GM12865 (cell line): Measurements from ENCODE around the gene KIF12.
A peak's percentile ranks its signal among the peaks of the same experiment; 100 is the strongest.

Experiments
- DNase-seq: peaks from one replicate; pipeline ENCODE4 v3.0.0; 2010; ENCODE audit warnings: low read depth
- H3K4me3 ChIP-seq: 2 replicates; pipeline ENCODE4 v1.5.1; 2011; ENCODE audit warnings: mild to moderate bottlenecking, low read depth, low read length, control low read depth
- TF ChIP-seq, protein P1 (sequence below): IDR thresholded peaks from 2 replicates; pipeline ENCODE4 v1.5.1; 2011; ENCODE audit warnings: low read length, control low read depth, low read depth, inconsistent platforms; ENCODE audit not compliant: insufficient read depth; ENCODE audit errors: missing control alignments

The KIF12 gene

DNA sequence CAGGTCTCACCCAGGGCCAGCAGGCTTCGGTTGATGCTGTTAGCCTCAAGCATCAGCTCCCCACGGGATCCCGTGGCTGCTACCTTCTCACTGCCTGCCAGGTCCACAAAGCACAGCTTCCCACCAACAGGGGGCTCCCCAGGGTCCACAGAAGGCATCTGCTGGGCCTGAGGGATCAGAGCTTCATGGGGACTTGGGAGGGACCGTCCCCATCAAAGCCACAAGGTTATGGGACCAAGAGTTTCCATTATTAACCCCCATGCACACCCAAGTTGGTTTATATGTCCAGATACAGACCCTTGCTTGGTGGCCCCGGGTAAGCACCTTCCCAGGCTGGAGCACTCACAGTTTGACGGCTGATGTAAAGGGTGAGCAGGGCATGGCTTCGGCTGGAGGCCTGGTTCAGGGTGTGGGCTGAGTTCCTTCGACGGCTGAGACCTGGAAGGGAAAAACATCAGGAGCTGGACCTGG is 3.0 kb downstream of the KIF12 start:
- TF ChIP-seq, protein P1, sequence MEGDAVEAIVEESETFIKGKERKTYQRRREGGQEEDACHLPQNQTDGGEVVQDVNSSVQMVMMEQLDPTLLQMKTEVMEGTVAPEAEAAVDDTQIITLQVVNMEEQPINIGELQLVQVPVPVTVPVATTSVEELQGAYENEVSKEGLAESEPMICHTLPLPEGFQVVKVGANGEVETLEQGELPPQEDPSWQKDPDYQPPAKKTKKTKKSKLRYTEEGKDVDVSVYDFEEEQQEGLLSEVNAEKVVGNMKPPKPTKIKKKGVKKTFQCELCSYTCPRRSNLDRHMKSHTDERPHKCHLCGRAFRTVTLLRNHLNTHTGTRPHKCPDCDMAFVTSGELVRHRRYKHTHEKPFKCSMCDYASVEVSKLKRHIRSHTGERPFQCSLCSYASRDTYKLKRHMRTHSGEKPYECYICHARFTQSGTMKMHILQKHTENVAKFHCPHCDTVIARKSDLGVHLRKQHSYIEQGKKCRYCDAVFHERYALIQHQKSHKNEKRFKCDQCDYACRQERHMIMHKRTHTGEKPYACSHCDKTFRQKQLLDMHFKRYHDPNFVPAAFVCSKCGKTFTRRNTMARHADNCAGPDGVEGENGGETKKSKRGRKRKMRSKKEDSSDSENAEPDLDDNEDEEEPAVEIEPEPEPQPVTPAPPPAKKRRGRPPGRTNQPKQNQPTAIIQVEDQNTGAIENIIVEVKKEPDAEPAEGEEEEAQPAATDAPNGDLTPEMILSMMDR = peak; percentile 1
- no peak overlapping the region for H3K4me3 ChIP-seq
- DNase-seq = no peak

DNA sequence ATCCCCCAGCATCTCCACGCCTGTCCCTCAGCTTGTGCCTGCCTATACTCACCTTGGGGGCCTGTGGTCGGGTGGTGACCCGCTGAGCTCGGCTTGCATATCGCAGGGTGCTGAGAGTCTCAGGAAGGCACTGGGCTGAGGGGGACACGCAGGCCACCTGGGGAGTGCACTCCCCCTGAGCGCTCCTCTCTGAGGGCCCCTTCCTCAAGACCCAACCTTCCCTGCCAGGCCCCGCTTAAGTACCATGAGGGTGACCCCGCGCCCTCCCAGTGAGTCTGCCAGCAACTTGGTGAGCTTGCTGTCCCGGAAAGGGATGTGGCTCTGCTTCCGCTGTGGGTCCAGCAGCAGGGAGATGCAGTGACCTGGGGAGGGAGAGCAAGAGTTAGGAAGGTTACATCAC is 4.1 kb downstream of the KIF12 start:
- TF ChIP-seq, protein P1 = no peak
- no peak overlapping the region for H3K4me3 ChIP-seq
- DNase-seq = no peak

DNA sequence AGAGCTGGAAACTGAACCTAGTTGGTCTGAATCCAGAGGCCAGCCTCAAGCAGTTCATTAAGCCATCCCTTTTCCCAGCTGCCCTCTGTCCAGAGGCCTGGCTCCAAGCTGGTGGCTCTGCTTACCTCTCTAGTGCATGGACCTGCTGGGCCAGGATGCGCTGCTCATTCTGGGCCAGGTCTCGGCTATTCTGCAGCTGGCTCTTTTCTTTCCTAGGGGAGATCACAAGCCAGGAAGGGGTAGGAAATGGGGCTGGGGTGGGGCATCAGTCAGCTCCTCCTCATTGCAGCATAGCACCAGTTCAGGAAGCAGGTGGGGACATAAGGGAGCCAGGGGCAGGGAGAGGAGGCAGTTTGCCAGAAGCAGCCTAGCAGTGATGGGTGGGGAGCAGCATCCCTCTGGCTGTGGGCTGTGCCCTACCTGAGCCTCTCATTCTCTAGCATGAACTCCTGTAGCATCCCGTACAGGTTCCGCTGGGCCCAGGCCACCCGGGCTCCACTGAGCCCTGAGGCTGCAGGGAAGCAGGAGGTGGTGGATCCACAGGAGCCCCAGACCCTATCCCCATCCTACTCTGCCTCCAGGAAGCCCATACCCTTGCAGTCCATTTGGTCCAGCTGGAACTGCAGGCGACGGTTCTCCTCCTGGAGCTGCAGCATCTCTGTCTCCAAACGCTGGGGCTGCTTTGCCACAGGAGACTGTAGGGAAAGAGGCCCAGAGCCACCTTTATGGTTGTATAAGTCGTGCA is 5.2 kb downstream of the KIF12 start:
- DNase-seq = no peak
- H3K4me3 ChIP-seq = no peak overlapping the region
- TF ChIP-seq, protein P1 = no peak

DNA sequence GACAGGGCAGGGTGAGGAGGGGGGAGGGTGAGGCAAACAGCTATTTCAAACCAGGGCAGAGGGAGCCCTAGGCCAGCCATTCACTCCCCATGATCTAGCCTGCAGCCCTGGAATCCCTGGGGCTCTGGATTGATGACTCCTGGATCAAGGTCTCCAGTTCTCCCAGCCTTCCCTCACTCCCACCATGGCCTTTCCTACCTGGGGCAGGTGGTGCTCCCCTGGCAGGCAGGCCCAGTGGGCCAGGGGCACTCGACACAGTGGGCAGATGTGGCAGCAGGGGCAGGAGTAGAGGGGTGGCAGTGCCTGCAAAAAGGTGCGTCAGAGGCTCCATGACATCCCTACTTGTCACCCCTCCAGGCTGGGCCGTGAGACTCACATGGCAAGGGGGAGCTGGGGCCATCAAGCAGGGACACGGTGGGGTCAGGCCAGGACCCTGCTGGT is 6.0 kb downstream of the KIF12 start:
- TF ChIP-seq, protein P1 = no peak
- H3K4me3 ChIP-seq = no peak overlapping the region
- no peak for DNase-seq

DNA sequence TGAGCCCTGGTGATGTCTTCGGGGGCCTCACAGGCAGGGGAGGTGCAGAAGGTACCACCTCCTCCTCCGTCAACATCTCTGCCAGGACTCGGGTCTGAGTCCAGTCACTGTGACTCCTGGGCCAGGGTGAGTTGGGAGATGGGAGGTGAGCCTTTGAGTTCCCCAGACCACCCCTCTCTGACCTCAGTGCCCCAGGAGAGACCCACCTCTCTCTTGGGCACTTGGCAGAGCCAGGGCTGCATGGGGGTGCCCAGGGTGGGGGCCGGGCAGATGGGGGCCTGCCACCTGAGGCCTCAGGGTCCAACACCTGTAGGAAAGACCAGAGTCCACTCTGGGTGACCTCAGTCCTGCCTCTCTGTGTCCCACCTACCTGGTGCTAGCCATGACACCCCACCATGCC is 6.8 kb downstream of the KIF12 start:
- no peak overlapping the region for H3K4me3 ChIP-seq
- TF ChIP-seq, protein P1 = no peak
- DNase-seq = no peak

DNA sequence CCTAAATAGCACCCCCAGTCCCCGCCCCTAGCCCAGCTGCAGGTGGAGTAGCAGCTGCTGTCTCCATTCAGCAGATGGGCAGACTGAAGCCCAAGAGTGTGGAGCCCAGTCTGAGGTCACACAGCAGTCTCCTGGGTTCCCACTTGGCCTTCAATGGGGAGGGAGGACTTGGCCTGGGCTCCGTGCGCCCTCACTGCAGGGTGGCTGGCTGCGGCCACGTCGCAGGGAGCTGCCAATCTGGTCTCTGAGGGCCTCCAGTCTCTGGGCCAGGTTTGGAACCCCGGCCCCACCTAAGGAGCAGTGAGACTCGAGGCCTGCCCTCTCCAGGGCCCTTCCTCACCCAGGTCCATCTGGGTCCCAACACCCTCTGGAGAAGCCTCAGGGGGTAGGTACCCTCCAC is 7.4 kb downstream of the KIF12 start:
- DNase-seq = no peak
- H3K4me3 ChIP-seq = no peak overlapping the region
- TF ChIP-seq, protein P1 = no peak

DNA sequence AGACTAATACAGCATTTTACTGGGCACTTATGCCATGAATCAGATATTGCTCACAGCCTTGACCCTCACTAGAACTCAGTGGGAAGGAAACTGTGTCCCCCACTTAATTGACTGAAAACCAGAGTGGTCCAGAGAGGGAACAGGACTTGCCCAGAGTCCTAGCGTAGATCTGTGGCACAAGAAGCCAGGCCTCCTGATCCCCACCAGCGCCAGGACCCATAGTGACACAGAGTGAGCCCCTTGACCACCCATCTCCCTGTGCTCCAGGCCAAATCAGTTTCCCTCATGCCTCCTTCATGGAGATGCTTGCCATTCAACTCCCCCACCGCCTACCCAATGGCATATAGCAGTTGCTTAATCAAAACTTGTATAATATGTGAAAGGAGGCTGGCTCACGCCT is 8.3 kb downstream of the KIF12 start:
- DNase-seq = no peak
- TF ChIP-seq, protein P1 = no peak
- H3K4me3 ChIP-seq = no peak overlapping the region
